Right atrium auricular region (tissue), 2 donors: Measurements from ENCODE around the gene CA5A. TPM values are rescaled to one million over a fixed set of nuclear protein-coding genes. Genes with fewer than 3 reads are reported as not detected.
"Not testable (repeated sequence)": the region's sequence is repeated elsewhere in the genome, so short reads cannot be mapped to it uniquely, and the experiment has no call there.

Experiments
- DNase-seq: peaks from one replicate; pipeline ENCODE4 v3.0.0-alpha.2; 2019; ENCODE audit warnings: low spot score
- H3K27ac ChIP-seq, 2 donors: fragments of 200-600 bp; sonication (generic); 1 replicate in 1 of 2; 2 replicates in 1 of 2; pipeline ENCODE4 v1.5.1; 2016 to 2019
- H3K27me3 ChIP-seq, 2 donors: fragments of 200-600 bp; sonication (generic); one replicate each; pipeline versions ENCODE4 v1.5.1 to v1.6.0; 2017 to 2019
- H3K36me3 ChIP-seq: fragments of 200-600 bp; sonication (generic); one replicate; pipeline ENCODE4 v1.5.1; 2016
- H3K4me1 ChIP-seq, 2 donors: fragments of 200-600 bp; sonication (generic); one replicate each; pipeline versions ENCODE4 v1.5.1 to v1.6.0; 2017 to 2019
- H3K4me3 ChIP-seq, 2 donors: fragments of 200-600 bp; sonication (generic); 1 replicate in 1 of 2; 2 replicates in 1 of 2; pipeline ENCODE4 v1.5.1; 2017 to 2019; ENCODE audit warnings: mild to moderate bottlenecking in 1 of 2, moderate library complexity in 1 of 2
- H3K9me3 ChIP-seq, 2 donors: fragments of 200-600 bp; sonication (generic); one replicate each; pipeline ENCODE4 v1.5.1; 2019
- total RNA-seq, 2 donors: library from RNA; depleted of rRNA; stranded (reverse); fragments of >200 nt; gene quantifications; one replicate each; pipeline ENCODE4 v1.1.0, GENCODE V29; 2016
- TF ChIP-seq, protein P1 (sequence below), 2 donors: fragments of 200-600 bp; sonication (generic); IDR thresholded peaks; one replicate each; pipeline ENCODE4 v1.5.1; 2019; ENCODE audit warnings: antibody characterized with exemption in 2 of 2

CA5A gene
- total RNA-seq, 2 donors from 2014 or later = not detected

DNA sequence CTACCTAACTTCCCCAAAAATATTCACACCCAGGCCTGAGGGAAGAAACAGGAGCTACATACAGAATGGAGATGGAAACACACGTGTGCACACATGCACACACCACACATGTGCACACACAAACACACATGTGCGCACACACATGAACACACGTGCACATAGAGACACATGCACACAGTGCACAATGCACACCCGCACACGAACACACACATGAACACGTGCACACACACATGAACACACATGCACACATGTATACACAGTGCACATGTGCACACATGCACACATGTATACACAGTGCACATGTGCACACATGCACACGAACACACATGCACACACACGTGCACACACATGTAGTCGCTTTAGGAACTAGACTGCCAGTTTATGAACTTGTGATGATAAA is 18.8 kb downstream of the CA5A start:
- Histone ChIP-seq H3K36me3 (no peaks in the 10 kb centered on the region), H3K27me3 (no peaks in the 10 kb centered on the region), H3K9me3 (no peaks in the 10 kb centered on the region), H3K4me3 (no peak overlapping the region), H3K4me1 (no peaks in the 10 kb centered on the region), H3K27ac (no peak overlapping the region)
- TF ChIP-seq, protein P1, sequence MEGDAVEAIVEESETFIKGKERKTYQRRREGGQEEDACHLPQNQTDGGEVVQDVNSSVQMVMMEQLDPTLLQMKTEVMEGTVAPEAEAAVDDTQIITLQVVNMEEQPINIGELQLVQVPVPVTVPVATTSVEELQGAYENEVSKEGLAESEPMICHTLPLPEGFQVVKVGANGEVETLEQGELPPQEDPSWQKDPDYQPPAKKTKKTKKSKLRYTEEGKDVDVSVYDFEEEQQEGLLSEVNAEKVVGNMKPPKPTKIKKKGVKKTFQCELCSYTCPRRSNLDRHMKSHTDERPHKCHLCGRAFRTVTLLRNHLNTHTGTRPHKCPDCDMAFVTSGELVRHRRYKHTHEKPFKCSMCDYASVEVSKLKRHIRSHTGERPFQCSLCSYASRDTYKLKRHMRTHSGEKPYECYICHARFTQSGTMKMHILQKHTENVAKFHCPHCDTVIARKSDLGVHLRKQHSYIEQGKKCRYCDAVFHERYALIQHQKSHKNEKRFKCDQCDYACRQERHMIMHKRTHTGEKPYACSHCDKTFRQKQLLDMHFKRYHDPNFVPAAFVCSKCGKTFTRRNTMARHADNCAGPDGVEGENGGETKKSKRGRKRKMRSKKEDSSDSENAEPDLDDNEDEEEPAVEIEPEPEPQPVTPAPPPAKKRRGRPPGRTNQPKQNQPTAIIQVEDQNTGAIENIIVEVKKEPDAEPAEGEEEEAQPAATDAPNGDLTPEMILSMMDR (IDR thresholded peaks at IDR 0.05) = no peak
- DNase-seq = no peak

DNA sequence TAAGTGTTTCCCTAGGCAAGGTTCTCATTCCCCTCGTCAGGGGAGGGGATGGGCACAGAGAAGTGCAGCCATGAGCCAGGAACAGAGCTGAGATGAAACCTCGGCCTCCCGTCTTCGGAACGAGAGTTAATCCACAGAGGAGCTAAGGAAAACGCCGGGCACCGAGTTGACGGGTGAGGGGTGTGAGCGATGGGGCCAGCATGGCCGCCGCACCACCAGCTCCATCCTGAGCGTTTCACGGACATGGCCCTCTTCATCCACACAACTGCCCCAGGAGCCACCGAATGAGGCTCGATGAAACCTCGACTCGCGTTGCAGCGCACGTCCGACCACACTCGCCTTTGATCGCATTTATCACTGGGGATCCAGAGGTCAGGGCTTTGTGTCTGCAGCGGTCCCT is 21.5 kb downstream of the CA5A start:
- DNase-seq = no peak
- no peaks in the 10 kb centered on the region for H3K36me3 ChIP-seq
- TF ChIP-seq, protein P1 (IDR thresholded peaks at IDR 0.05) = no peak

DNA sequence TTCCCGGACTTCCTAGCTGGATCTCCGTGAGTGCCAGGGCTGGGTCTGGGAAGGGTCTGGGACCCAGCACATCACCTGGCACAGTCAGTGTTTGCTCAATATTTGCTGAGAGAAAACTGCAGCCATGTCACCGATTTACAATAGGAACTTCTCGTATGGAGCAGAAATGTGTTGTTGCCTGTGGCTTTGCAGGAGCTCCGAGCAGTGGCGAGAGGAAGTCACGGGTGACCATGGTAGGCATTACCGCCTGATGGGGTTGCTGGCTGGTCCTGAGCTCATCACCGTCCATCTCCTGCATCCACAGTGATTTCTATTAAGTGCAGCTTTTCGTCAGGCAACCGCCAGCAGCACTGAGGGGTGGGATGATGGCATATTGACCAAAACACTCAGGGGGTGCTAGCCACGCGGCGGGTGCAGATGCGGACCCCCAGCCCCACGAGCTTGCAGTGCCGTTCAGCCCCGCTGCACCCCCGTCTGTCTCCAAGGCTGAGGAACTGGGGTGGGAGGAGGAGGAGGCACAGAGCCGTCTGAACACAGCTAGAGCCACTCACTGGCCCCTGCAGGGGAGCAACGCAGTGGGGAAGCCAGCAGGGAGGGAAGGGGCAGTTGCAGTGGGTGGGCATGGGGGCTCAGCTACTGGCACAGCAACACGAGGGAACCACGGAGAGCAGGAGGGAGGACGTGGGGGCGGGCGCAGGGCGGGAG is 22.2 kb downstream of the CA5A start:
- not testable (repeated sequence) for H3K36me3 ChIP-seq, H3K4me3 ChIP-seq, H3K4me1 ChIP-seq, DNase-seq, H3K9me3 ChIP-seq, H3K27me3 ChIP-seq, H3K27ac ChIP-seq

More for the DNA sequence above, 21.5 kb downstream of the CA5A start:
- Histone ChIP-seq H3K27me3 (no peaks in the 10 kb centered on the region), H3K9me3 (no peaks in the 10 kb centered on the region), H3K4me3 (no peak overlapping the region), H3K4me1 (peaks cover 0 to 5% of the 10 kb centered on the region in 2 donors), H3K27ac (no peak overlapping the region)

DNA sequence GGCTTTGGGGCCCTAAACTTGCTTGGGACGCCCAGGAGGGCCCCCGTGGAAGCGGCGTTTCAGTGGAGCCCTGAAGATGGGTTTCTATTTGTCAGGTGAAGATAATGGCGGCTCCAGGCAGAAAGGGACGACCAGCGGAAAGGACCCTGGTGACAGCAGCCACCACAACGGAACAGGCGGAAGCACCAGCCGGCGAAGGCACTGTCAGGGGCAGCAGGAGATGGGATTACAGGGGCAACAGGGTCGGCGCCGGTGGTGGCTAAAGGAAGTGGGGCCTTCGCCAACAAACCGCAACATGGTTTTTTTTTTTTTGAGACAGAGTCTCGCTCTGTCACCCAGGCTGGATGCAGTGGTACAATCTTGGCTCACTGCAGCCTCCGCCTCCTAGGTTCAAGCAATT is 23.6 kb downstream of the CA5A start:
- not testable (repeated sequence) for H3K4me1 ChIP-seq, H3K4me3 ChIP-seq, DNase-seq, H3K36me3 ChIP-seq, H3K27me3 ChIP-seq, H3K9me3 ChIP-seq, H3K27ac ChIP-seq

DNA sequence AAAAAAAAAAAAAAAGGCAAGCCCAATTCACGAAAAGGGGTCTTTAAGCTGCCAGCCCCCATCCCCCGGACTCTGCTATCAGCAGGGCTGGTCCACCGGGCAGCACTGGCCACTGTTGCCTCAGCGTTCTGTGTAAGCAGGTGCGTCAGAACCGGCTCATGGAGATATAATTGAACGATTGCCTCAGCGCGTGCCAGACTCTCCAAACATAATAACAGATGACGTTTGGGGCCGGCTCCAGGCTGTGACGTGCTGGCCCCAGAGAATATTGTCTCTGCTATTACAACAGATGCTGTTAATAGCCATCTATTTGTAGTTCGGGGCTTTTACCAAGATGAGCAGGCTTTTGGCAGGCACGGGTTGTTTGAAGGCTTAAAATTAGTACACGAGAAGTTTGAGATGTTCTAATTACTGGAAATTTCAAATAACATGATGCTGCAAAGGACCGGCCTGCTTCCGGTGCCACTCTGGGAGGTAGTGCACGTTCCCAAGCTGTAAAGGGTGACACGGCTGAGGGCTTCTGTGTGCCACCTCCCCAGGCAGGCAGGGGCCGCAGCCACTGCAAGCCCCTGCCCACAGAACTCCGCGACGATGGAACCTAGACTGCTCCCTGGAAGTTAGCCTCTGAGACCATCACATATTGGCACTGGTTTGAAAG is 25.1 kb downstream of the CA5A start:
- not testable (repeated sequence) for H3K4me1 ChIP-seq, H3K27me3 ChIP-seq, H3K36me3 ChIP-seq, H3K9me3 ChIP-seq, H3K4me3 ChIP-seq
- peak overlapping the region; percentile 64 to 67 for H3K27ac ChIP-seq
- peak; percentile 95 for DNase-seq

DNA sequence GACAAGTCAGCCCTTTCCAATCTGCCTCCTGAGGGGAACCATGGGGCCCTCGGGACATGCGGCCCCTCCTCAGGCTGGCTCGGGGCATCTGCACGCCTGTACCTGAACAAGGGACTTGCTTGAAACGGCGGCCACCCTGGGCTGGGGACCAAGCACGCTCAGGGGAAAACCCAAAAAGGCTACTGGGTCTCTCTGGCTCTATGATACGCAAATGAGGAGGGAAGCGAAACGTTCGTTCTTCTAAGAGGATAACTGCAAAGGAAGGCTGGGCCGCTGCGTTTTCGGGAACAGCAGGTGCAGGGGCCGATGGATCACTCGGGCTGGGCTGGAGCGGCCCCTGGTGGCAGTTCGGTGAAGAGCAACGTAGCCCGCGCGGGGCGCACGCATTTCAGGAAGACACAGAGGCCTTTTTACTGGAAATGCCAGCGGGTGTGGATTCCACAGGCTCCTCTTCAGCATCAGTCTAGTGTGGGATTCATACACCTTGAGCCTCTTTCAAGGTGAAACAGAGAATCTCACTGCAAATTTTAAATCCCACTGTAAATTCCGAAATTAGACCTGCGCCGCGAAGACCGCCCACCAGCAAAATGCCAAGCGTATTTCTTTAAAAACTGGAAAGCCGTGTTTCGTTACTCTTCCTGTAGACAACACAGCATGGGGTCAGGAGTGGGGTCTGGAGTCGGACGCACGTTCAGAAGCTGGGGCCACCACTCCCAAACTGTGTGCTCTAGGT is 27.0 kb downstream of the CA5A start:
- TF ChIP-seq, protein P1 (IDR thresholded peaks at IDR 0.05) = peak; percentile 76 to 92
- peak; percentile 80 for DNase-seq
- not testable (repeated sequence) for H3K9me3 ChIP-seq, H3K36me3 ChIP-seq, H3K27ac ChIP-seq, H3K4me3 ChIP-seq, H3K4me1 ChIP-seq, H3K27me3 ChIP-seq

DNA sequence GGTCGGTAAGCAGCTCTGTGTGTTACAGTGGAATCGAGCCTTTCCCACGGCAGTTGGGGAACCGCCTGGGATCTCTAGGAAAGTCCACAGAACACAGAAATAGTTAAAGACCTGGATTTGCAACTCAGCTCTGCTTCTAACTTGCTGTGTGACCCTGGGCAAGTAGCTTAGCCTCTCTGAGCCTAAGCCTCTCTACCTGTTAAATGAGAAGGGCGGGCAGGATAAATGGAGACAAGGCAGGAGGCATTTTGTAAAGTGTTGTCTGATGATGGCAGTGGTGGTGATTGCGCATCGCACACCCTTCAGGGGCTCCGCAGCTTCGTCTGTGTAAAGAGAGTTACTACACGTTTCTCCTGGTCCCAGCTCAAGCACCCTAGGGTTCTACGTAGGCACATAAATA is 28.2 kb downstream of the CA5A start:
- H3K36me3 ChIP-seq, H3K4me3 ChIP-seq, H3K27me3 ChIP-seq, H3K27ac ChIP-seq, H3K9me3 ChIP-seq, DNase-seq, H3K4me1 ChIP-seq: not testable (repeated sequence)

DNA sequence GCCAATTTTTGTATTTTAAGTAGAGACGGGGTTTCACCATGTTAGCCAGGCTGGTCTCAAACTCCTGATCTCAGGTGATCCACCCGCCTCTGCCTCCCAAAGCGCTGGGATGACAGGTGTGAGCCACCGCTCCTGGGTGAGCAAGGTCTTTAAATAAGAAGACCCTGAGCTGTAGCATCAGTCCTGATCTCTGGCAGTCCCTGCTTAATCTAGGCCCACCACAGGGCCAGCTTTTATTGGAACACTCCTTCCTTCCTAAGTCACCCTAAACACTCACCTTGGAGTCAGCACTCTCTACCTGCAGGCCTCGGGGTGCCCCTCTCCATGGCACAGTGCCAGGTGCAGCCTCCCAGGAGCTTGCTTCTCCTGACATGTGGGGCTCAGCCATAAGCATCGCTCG is 30.8 kb downstream of the CA5A start:
- not testable (repeated sequence) for H3K9me3 ChIP-seq

DNA sequence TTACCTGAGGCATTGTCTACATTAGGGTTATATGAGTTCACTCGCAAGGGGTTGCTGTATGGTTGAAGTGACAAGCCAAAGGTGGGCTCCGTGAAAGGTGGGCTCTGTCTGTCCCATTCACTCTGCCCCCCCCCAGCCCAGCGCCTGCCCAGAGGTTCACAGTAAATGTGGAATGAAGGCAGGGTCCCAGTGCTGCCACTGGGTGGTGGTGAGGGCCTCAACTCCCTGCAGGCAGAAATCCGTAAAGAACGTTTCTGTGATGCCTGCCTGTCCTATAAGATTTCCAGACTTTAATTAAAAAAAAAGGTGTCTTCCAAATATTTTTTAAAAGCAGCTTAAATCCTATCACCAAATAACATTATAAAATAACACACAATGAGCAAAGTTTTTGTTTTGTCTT is 31.4 kb downstream of the CA5A start:
- H3K9me3 ChIP-seq, DNase-seq, H3K4me3 ChIP-seq, H3K27me3 ChIP-seq, H3K36me3 ChIP-seq, H3K4me1 ChIP-seq, H3K27ac ChIP-seq: not testable (repeated sequence)

More for the DNA sequence above, 30.8 kb downstream of the CA5A start:
- H3K27ac ChIP-seq, H3K36me3 ChIP-seq, DNase-seq, H3K4me1 ChIP-seq, H3K27me3 ChIP-seq, H3K4me3 ChIP-seq: not testable (repeated sequence)

DNA sequence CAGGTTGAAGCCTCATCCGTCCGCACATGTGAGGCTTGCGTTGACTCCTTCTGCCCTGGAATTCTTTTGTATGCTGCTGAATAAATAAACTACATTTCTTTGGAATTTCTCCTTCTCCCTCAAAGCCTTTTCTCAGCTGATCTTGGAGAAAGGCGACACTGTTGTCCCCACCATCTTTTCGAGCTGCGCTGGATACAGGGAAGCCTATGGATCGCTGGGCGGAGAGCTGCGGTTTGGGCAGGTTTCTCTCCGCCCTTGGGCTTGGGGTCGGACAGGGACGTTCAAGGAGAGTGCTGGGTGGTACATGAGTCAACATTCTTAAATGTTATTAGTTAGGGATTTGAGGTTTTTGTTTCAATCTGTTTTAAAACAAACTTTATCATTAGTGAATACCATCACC is 35.8 kb downstream of the CA5A start:
- H3K27ac ChIP-seq, H3K36me3 ChIP-seq, H3K9me3 ChIP-seq, H3K4me3 ChIP-seq, DNase-seq, H3K4me1 ChIP-seq, H3K27me3 ChIP-seq: not testable (repeated sequence)
